NOMO-1 treated with DMSO at 0.1 percent for 48 hours (cell line): Measurements from ENCODE around the gene OSTF1.

Experiments used
- DNase-seq: peaks from one replicate; lab custom pipeline; 2025; ENCODE audit not compliant: unreplicated experiment; lab: John Stamatoyannopoulos, UW

Gene OSTF1

DNA sequence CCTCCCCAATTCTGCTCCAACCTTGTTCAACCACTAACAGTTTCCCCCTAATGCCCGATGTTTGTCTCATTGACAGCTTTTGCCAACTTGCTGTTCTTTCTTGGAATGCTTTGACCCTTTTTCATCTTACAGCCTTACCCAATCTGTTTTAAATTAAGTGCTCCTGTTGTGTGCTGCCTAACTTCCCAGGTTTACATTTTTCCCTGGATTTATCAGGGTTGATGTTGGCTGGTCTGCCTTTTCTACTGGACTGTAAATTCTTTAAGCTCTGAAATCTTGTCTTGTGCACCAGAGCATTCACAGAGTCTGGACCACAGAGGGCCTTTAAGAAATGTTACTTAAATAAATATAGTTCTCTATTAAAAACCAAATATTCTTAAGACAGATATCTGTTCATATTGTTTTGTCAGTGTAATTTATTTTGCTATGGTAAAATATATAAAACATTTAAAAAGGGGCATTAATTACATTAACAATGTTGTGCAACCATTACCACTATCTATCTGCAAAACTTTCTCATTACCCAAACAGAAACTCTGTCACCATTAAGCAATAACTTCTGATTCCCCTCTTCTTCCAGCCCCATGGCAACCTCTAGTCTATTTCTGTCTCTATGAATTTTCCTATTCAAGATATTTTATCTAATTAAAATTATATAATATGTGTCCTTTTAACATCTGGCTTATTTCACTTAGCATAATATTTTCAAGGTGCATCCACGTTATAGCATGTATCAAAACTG is 73.0 kb downstream of the OSTF1 start:
- DNase-seq = peak; percentile 1

DNA sequence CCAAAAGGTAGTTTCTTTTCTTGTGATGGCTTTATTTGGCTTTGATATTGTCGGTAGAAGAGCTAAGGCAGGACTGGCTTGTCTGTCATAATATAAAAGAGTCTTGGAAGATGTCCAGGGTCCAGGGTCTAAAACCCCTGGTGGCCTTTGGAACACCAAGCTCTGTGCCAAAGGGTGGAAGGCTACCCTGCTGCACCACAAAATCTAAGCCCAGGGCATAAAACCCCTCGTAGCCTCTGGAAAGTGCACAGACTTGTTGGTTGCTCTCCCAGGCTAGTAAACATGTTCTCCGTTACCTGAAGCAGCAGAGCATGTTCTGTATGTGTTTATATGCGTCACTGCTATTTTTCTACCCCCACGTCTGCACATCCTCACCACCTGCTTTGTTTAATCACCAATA is 75.5 kb downstream of the OSTF1 start:
- no peak for DNase-seq

GRCh38 chr9:75164573-75164972 is 76.3 kb downstream of the OSTF1 start:
- no peak for DNase-seq

- no peak for DNase-seq
Observed at GRCh38 chr9:75167281-75167680, 79.0 kb downstream of the OSTF1 start.

- no peak for DNase-seq
Observed at GRCh38 chr9:75168270-75169178, 80.2 kb downstream of the OSTF1 start.

GRCh38 chr9:75169623-75170022 is 81.3 kb downstream of the OSTF1 start:
- no peak for DNase-seq

GRCh38 chr9:75170898-75171360 is 82.6 kb downstream of the OSTF1 start:
- no peak for DNase-seq

DNA sequence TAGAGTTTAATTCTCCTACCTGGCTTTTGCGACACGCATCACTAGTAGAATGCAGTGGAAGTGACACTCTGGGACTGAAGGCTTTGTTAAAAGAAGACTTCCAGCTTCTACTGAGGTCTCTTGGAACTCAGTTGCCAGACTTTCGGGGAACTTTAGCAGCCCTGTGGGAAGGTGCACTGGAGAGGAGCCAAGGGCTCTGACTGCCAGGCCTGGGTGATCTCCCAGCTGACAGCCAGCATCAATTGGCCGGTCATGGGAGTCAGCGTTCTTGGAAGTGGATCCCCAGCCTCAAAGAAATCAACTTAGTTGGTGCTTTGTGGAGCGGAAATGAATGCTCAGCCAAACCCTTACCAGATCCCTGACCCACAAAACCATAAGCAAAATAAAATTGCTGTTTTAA is 87.1 kb downstream of the OSTF1 start:
- DNase-seq = no peak

GRCh38 chr9:75176037-75176436 is 87.7 kb downstream of the OSTF1 start:
- no peak for DNase-seq

DNA sequence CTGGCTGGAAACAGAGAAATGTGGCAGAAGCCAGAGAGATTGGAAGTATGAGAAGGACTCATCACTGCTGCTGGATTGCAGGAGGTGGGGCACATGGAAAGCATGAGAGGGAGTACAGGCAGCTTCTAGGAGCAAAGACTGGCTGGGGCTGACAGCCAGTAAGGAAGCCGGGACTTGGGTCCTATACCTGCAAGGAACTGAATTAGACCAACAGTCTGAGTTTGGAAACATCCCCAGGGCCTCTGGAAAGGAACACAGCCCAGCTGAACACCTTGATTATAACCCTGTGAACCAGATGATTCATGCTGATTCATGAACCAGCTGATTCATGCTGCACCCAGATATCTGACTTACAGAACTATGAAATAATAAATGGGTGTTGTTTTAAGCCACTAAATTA is 93.4 kb downstream of the OSTF1 start:
- no peak for DNase-seq

- no peak for DNase-seq
Observed at GRCh38 chr9:75183306-75183705, 95.0 kb downstream of the OSTF1 start.

DNA sequence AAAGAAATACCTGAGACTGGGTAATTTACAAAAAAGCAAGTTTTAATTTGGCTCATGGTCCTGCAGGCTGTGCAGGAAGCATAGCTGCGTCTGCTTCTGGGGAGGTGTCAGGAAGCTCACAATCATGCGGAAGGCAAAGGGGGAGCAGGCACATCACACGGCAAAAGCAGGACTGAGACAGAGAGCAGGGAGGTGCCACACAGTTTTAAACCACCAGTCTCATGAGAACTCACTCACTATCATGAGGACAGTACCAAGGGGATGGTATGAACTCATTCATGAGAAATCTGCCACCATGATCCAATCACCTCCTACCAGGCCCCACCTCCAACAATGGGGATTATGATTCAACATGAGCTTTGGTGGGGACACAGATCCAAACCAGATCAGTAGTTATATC is 96.2 kb downstream of the OSTF1 start:
- no peak for DNase-seq

DNA sequence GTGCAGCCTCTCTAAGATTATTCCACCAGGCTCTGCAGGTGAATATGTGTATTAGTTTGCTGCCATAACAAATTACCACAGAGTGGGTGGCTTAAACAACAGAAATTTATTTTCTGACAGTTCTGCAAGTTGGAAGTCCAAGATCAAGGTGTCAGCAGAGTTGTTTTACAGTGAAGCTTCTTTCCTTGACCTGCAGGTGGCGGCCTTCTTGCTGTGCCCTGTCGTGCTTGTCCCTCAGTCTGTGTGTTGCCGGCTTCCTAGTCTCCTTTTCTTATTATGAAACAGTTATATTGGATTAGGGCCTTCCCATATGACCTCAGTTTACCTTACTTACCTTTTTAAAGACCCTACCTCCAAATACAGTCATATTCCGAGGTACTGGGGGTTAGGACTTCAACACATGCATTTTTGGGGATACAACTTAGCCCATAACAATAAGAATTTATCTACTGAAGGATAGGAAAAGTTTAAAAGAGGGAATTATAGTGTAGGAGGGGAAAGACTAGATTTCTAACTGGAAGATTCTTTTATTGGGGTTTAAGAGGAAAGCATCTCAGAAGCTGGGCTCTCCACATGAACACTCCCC is 97.4 kb downstream of the OSTF1 start:
- DNase-seq = peak; percentile 20

GRCh38 chr9:75186767-75187380 is 98.6 kb downstream of the OSTF1 start:
- no peak for DNase-seq

- DNase-seq = no peak
Observed at GRCh38 chr9:75188756-75189155, 100.4 kb downstream of the OSTF1 start.

DNA sequence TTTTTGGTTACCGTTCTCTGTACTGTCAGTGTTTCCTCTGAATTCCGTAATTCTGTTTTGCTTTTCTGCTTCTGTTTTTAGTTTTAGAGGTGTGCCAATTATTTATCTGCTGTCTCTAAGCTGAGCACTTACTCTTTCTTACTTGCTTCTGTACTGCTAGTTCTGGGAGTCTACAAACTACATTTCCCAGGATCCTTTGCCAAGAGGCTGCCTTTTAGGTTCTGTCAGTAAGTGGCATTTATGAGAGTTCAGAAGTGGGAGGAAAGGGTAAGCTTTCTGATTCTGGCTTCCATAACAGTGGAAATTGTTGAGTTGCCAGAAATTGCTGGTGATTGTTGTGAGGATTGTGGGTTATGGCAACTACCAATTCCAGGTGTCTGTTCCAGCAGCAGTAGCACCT is 102.4 kb downstream of the OSTF1 start:
- no peak for DNase-seq
